CD4-positive, alpha-beta T cell treated with Interleukin-1 beta for 1 hour (primary cell): ENCODE data around the gene TBX19.

Experiments
- DNase-seq, 2 donors: peaks; one replicate each; pipeline ENCODE4 v3.0.0-alpha.2; 2020 to 2022

Gene TBX19

GRCh38 chr1:168280296-168280927, at the start of gene TBX19:
TBX19 (plus strand) TSS chr1:168280877; CDS start chr1:168281091, 214 bp downstream.
- no peak for DNase-seq

GRCh38 chr1:168234846-168235547, 45.7 kb upstream of the TBX19 start:
- peak; percentile 25 to 58 for DNase-seq

- no peak for DNase-seq
These were observed 45.2 kb upstream of the TBX19 start for GRCh38 chr1:168235548-168235885.

GRCh38 chr1:168235937-168236336, 44.7 kb upstream of the TBX19 start:
- DNase-seq = no peak

- no peak for DNase-seq
These were observed 43.7 kb upstream of the TBX19 start for GRCh38 chr1:168236836-168237611.

- DNase-seq = no peak
These were observed 37.5 kb upstream of the TBX19 start for GRCh38 chr1:168243198-168243597.

- DNase-seq = no peak
These were observed 37.0 kb upstream of the TBX19 start for GRCh38 chr1:168243636-168244212.

GRCh38 chr1:168245042-168245441, 35.6 kb upstream of the TBX19 start:
- DNase-seq = no peak

GRCh38 chr1:168246506-168246905, 34.2 kb upstream of the TBX19 start:
- DNase-seq = no peak

- no peak for DNase-seq
These were observed 28.4 kb upstream of the TBX19 start for GRCh38 chr1:168252204-168252733.

- DNase-seq = no peak
These were observed 24.5 kb upstream of the TBX19 start for GRCh38 chr1:168256164-168256563.

- DNase-seq = no peak
These were observed 23.3 kb upstream of the TBX19 start for GRCh38 chr1:168257397-168257796.

GRCh38 chr1:168259567-168259966, 21.1 kb upstream of the TBX19 start:
- DNase-seq = no peak

- no peak for DNase-seq
These were observed 20.3 kb upstream of the TBX19 start for GRCh38 chr1:168260393-168260792.

GRCh38 chr1:168261390-168261789, 19.3 kb upstream of the TBX19 start:
- DNase-seq = no peak

GRCh38 chr1:168263130-168263529, 17.5 kb upstream of the TBX19 start:
- no peak for DNase-seq

GRCh38 chr1:168264296-168264695, 16.4 kb upstream of the TBX19 start:
- DNase-seq = no peak

GRCh38 chr1:168265596-168265995, 15.1 kb upstream of the TBX19 start:
- no peak for DNase-seq

GRCh38 chr1:168266644-168267186, 14.0 kb upstream of the TBX19 start:
- DNase-seq = no peak

GRCh38 chr1:168271636-168272035, 9.0 kb upstream of the TBX19 start:
- DNase-seq = no peak

GRCh38 chr1:168273575-168273974, 7.1 kb upstream of the TBX19 start:
- DNase-seq = no peak

- DNase-seq = no peak
These were observed 1.4 kb upstream of the TBX19 start for GRCh38 chr1:168279253-168279652.
